CD14-positive monocyte (primary cell): ENCODE measurements around the gene CTSD. TPM values are rescaled to one million over a fixed set of nuclear protein-coding genes. Genes with fewer than 3 reads are reported as not detected.
A peak's percentile ranks its signal among the peaks of the same experiment; 100 is the strongest.

Experiments
- DNase-seq, 3 donors: peaks; one replicate each; pipeline ENCODE4 v3.0.0-alpha.2; 2011 to 2022
- H2AFZ ChIP-seq: 2 replicates; pipeline ENCODE4 v1.6.0; 2012; ENCODE audit warnings: mild to moderate bottlenecking, low read depth, low read length, inconsistent platforms; ENCODE audit not compliant: insufficient read depth, poor library complexity, severe bottlenecking
- H3K27ac ChIP-seq, 2 donors: 1 replicate in 1 of 2; 2 replicates in 1 of 2; pipeline ENCODE4 v1.5.1; 2012 to 2013; ENCODE audit warnings: low read length in 2 of 2, control low read depth in 1 of 2, inconsistent platforms in 1 of 2, low read depth in 1 of 2, mild to moderate bottlenecking in 1 of 2
- H3K27me3 ChIP-seq, 2 donors: one replicate each; pipeline versions ENCODE4 v1.6.0 to v1.6.1; 2011 to 2013; ENCODE audit warnings: low read length in 2 of 2; ENCODE audit not compliant: control insufficient read depth in 2 of 2, insufficient read depth in 2 of 2
- H3K36me3 ChIP-seq, 2 donors: replicated peaks in 1 of 2; 1 replicate in 1 of 2; 2 replicates in 1 of 2; pipeline versions ENCODE4 v1.5.1 to v1.6.1; 2012 to 2013; ENCODE audit warnings: low read length in 2 of 2, control low read depth in 1 of 2, inconsistent platforms in 1 of 2, mild to moderate bottlenecking in 1 of 2; ENCODE audit not compliant: insufficient read depth in 2 of 2, control insufficient read depth in 1 of 2
- H3K4me1 ChIP-seq, 2 donors: 1 replicate in 1 of 2; 2 replicates in 1 of 2; pipeline versions ENCODE4 v1.5.1 to v1.6.1; 2012 to 2013; ENCODE audit warnings: low read length in 2 of 2, control low read depth in 1 of 2, inconsistent platforms in 1 of 2, mild to moderate bottlenecking in 1 of 2, moderate library complexity in 1 of 2; ENCODE audit not compliant: insufficient read depth in 2 of 2, control insufficient read depth in 1 of 2
- H3K4me2 ChIP-seq: replicated peaks from 2 replicates; pipeline ENCODE3; 2012; ENCODE audit warnings: low read length, moderate library complexity, mild to moderate bottlenecking; ENCODE audit not compliant: poor library complexity, severe bottlenecking; ENCODE audit errors: extremely low read depth
- H3K4me3 ChIP-seq, 3 experiments: fragments of 200-600 bp in 1 of 3; sonication (generic) in 1 of 3; replicated peaks in 1 of 3; 1 replicate in 2 of 3; 2 replicates in 1 of 3; pipeline ENCODE4 v1.5.1; 2011 to 2013; ENCODE audit warnings: low read length in 3 of 3, mild to moderate bottlenecking in 3 of 3, control low read depth in 2 of 3, low read depth in 2 of 3, inconsistent platforms in 1 of 3, moderate library complexity in 1 of 3
- H3K79me2 ChIP-seq: 2 replicates; pipeline ENCODE4 v1.6.0; 2012; ENCODE audit warnings: mild to moderate bottlenecking, control low read depth, inconsistent platforms, low read length, moderate library complexity; ENCODE audit not compliant: insufficient read depth
- H3K9ac ChIP-seq: 2 replicates; pipeline ENCODE4 v1.6.0; 2017; ENCODE audit warnings: low read length, mild to moderate bottlenecking; ENCODE audit not compliant: insufficient read depth, poor library complexity, severe bottlenecking
- H3K9me3 ChIP-seq, 2 donors: replicated peaks in 1 of 2; 1 replicate in 1 of 2; 2 replicates in 1 of 2; pipeline versions ENCODE4 v1.5.1 to v1.6.1; 2012 to 2013; ENCODE audit warnings: low read length in 2 of 2, control low read depth in 1 of 2; ENCODE audit not compliant: control insufficient read depth in 1 of 2, insufficient read depth in 1 of 2
- H4K20me1 ChIP-seq: 2 replicates; pipeline ENCODE4 v1.6.0; 2012; ENCODE audit warnings: mild to moderate bottlenecking, low read length, control low read depth, moderate library complexity; ENCODE audit not compliant: insufficient read depth
- H3K27ac Mint-ChIP-seq, 7 donors: one replicate each; pipeline ENCODE4 v1.8.0; 2020; ENCODE audit warnings: mild to moderate bottlenecking in 7 of 7, mixed read lengths in 7 of 7, moderate library complexity in 6 of 7, inconsistent platforms in 2 of 7
- H3K27me3 Mint-ChIP-seq, 3 donors: one replicate each; pipeline ENCODE4 v1.8.0; 2021 to 2022; ENCODE audit warnings: low read depth in 3 of 3, mild to moderate bottlenecking in 3 of 3, mixed read lengths in 3 of 3, moderate library complexity in 3 of 3, inconsistent platforms in 1 of 3
- H3K36me3 Mint-ChIP-seq, 2 donors: one replicate each; pipeline ENCODE4 v1.8.0; 2020; ENCODE audit warnings: mixed read lengths in 2 of 2, inconsistent platforms in 1 of 2, mild to moderate bottlenecking in 1 of 2
- H3K4me1 Mint-ChIP-seq: one replicate; pipeline ENCODE4 v1.8.0; 2020; ENCODE audit warnings: mild to moderate bottlenecking, mixed read lengths
- H3K4me3 Mint-ChIP-seq, 2 donors: one replicate each; pipeline ENCODE4 v1.8.0; 2020; ENCODE audit warnings: mild to moderate bottlenecking in 2 of 2, mixed read lengths in 2 of 2, moderate library complexity in 1 of 2
- H3K9me3 Mint-ChIP-seq, 7 donors: one replicate each; pipeline ENCODE4 v1.8.0; 2020 to 2022; ENCODE audit warnings: mixed read lengths in 7 of 7, mild to moderate bottlenecking in 6 of 7, moderate library complexity in 6 of 7, inconsistent platforms in 2 of 7
- CTCF ChIP-seq: fragments of 200-600 bp; IDR thresholded peaks from one replicate; pipeline ENCODE4 v1.8.0; 2022; ENCODE audit warnings: antibody characterized with exemption, mild to moderate bottlenecking
- WGBS: methylation state at CpG from one replicate; pipeline ENCODE4 v1.1.5; 2013; ENCODE audit warnings: missing lambda C conversion rate; ENCODE audit not compliant: insufficient coverage; 5-methylcytosine and 5-hydroxymethylcytosine counted together
- intact Hi-C, 2 donors: fragments of 100-400 bp; cut with micrococcal nuclease; formaldehyde crosslinking; loops; one replicate each; pipeline versions ENCODE4 v1.15.0 to v1.15.1; 2023
- polyA plus RNA-seq, 3 donors: library from polyadenylated mRNA; depleted of rRNA in 1 of 3; unstranded in 2 of 3; stranded (reverse) in 1 of 3; fragments of 300-500 nt in 2 of 3; fragments of >200 nt in 1 of 3; fragmentation: Illumina TruSeq in 2 of 3; gene quantifications; 1 replicate in 2 of 3; 2 replicates in 1 of 3; pipeline ENCODE4 v1.2.3, GENCODE V29; 2012 to 2021

CTSD gene
- polyA plus RNA-seq, 3 donors = 835 to 1,372 (median 855) TPM

GRCh38 chr11:1714908-1715885 lies 48.5 kb downstream of the CTSD start:
- WGBS = 97% methylated on average over 23 of the region's 24 CpGs
- no peak for TF ChIP-seq CTCF
- Histone ChIP-seq H3K79me2 (no peaks in the 10 kb centered on the region), H3K4me2 (no peak overlapping the region), H3K27ac (no peak overlapping the region), H3K9ac (no peak overlapping the region), H3K4me3 (no peak overlapping the region), H4K20me1 (no peaks in the 10 kb centered on the region), H3K36me3 (no peaks in the 10 kb centered on the region), H2AFZ (no peak overlapping the region), H3K4me1 (no peaks in the 10 kb centered on the region), H3K27me3 (no peaks in the 10 kb centered on the region), H3K9me3 (no peaks in the 10 kb centered on the region)
- Mint-ChIP-seq H3K27me3 (peaks cover 16 to 26% (median 20%) of the 10 kb centered on the region in 3 donors), H3K9me3 (peaks cover 0 to 2% (median 0%) of the 10 kb centered on the region in 7 donors), H3K4me1 (no peaks in the 10 kb centered on the region), H3K27ac (peak overlapping the region in 1 of 7 donors; percentile 4), H3K36me3 (no peaks in the 10 kb centered on the region), H3K4me3 (no peak overlapping the region)
- DNase-seq = no peak
- intact Hi-C loops = no loop called here

GRCh38 chr11:1708716-1709115 lies 55.0 kb downstream of the CTSD start:
- no peak overlapping the region for H3K27ac Mint-ChIP-seq
- H2AFZ ChIP-seq = no peak overlapping the region

More at GRCh38 chr11:1708716-1709115, 55.0 kb downstream of the CTSD start:
- no peak overlapping the region for H3K27ac ChIP-seq
- H3K79me2 ChIP-seq = no peaks in the 10 kb centered on the region
- H3K4me2 ChIP-seq = no peak overlapping the region
- no peaks in the 10 kb centered on the region for H4K20me1 ChIP-seq
- H3K9me3 ChIP-seq = no peaks in the 10 kb centered on the region
- H3K4me3 Mint-ChIP-seq = no peak overlapping the region
- peaks cover 0 to 4% (median 0%) of the 10 kb centered on the region in 7 donors for H3K9me3 Mint-ChIP-seq
- H3K9ac ChIP-seq = no peak overlapping the region
- no peaks in the 10 kb centered on the region for H3K36me3 Mint-ChIP-seq
- H3K36me3 ChIP-seq = no peaks in the 10 kb centered on the region
- no peak overlapping the region for H3K4me3 ChIP-seq
- H3K4me1 Mint-ChIP-seq = peaks cover 2% of the 10 kb centered on the region
- no peak for TF ChIP-seq CTCF
- H3K27me3 ChIP-seq = peaks cover 7 to 12% of the 10 kb centered on the region in 2 donors
- 96% methylated on average over 10 of the region's 10 CpGs for WGBS
- intact Hi-C loops = no loop called here
- peaks cover 39 to 52% (median 41%) of the 10 kb centered on the region in 3 donors for H3K27me3 Mint-ChIP-seq
- H3K4me1 ChIP-seq = no peaks in the 10 kb centered on the region
- DNase-seq = no peak
